Duodenal mucosa (tissue), 2 donors: Measurements from ENCODE around the gene GZMB.
A peak's percentile ranks its signal among the peaks of the same experiment; 100 is the strongest.

ENCODE experiments used
- H3K27ac ChIP-seq: one replicate; pipeline ENCODE4 v1.7.0; 2013; ENCODE audit warnings: low read depth, low read length
- H3K27me3 ChIP-seq, 2 donors: one replicate each; pipeline ENCODE4 v1.7.0; 2013; ENCODE audit warnings: low read length in 2 of 2, control low read depth in 1 of 2; ENCODE audit not compliant: insufficient read depth in 2 of 2, control insufficient read depth in 1 of 2
- H3K36me3 ChIP-seq, 2 donors: one replicate each; pipeline ENCODE4 v1.7.0; 2013; ENCODE audit warnings: low read length in 2 of 2, control low read depth in 1 of 2; ENCODE audit not compliant: insufficient read depth in 2 of 2, control insufficient read depth in 1 of 2
- H3K4me1 ChIP-seq, 2 donors: one replicate each; pipeline ENCODE4 v1.7.0; 2013; ENCODE audit warnings: low read length in 2 of 2, control low read depth in 1 of 2; ENCODE audit not compliant: insufficient read depth in 2 of 2, control insufficient read depth in 1 of 2
- H3K4me3 ChIP-seq, 2 donors: one replicate each; pipeline ENCODE4 v1.7.0; 2013; ENCODE audit warnings: low read length in 2 of 2, low read depth in 1 of 2
- H3K9ac ChIP-seq, 2 donors: one replicate each; pipeline ENCODE4 v1.7.0; 2013; ENCODE audit warnings: low read length in 2 of 2, low read depth in 1 of 2
- H3K9me3 ChIP-seq, 2 donors: one replicate each; pipeline ENCODE4 v1.7.0; 2013; ENCODE audit warnings: low read length in 2 of 2, control low read depth in 1 of 2; ENCODE audit not compliant: control insufficient read depth in 1 of 2

GZMB gene

GRCh38 chr14:24634158-24634557 is at the start of gene GZMB:
Gene GZMB, minus strand, starts transcription at chr14:24634190. Its CDS starts 30 bp downstream, at chr14:24634160.
- peaks cover 0 to 6% of the 10 kb centered on the region in 2 donors for H3K4me1 ChIP-seq
- no peak within 1 kb of the TSS for H3K4me3 ChIP-seq
- H3K27me3 ChIP-seq, result no peaks in the 10 kb centered on the region
- no peaks in the 10 kb centered on the region for H3K9me3 ChIP-seq
- no peaks in the 10 kb centered on the region for H3K36me3 ChIP-seq
- H3K27ac ChIP-seq, result no peak within 1 kb of the TSS
- no peak within 1 kb of the TSS for H3K9ac ChIP-seq

- no peaks in the 10 kb centered on the region for H3K4me1 ChIP-seq
- H3K4me3 ChIP-seq, result no peak overlapping the region
- H3K27ac ChIP-seq, result no peak overlapping the region
- peaks cover 0 to 4% of the 10 kb centered on the region in 2 donors for H3K27me3 ChIP-seq
- H3K9me3 ChIP-seq, result no peaks in the 10 kb centered on the region
- H3K36me3 ChIP-seq, result no peaks in the 10 kb centered on the region
- no peak overlapping the region for H3K9ac ChIP-seq
Measured at GRCh38 chr14:24681056-24681455, 47.1 kb upstream of the GZMB start.

- Histone ChIP-seq H3K36me3 (no peaks in the 10 kb centered on the region), H3K27ac (no peak overlapping the region), H3K4me3 (no peak overlapping the region), H3K27me3 (peaks cover 0 to 4% of the 10 kb centered on the region in 2 donors), H3K9ac (no peak overlapping the region), H3K9me3 (no peaks in the 10 kb centered on the region), H3K4me1 (no peaks in the 10 kb centered on the region)
Measured at GRCh38 chr14:24680516-24680915, 46.5 kb upstream of the GZMB start.

- Histone ChIP-seq H3K36me3 (no peaks in the 10 kb centered on the region), H3K27me3 (peaks cover 0 to 4% of the 10 kb centered on the region in 2 donors), H3K27ac (no peak overlapping the region), H3K9ac (no peak overlapping the region), H3K4me3 (no peak overlapping the region), H3K9me3 (no peaks in the 10 kb centered on the region), H3K4me1 (no peaks in the 10 kb centered on the region)
Measured at GRCh38 chr14:24679248-24679961, 45.4 kb upstream of the GZMB start.

GRCh38 chr14:24678801-24679247 is 44.8 kb upstream of the GZMB start:
- no peak overlapping the region for H3K27ac ChIP-seq

GRCh38 chr14:24677956-24678355 is 44.0 kb upstream of the GZMB start:
- H3K9me3 ChIP-seq, result no peaks in the 10 kb centered on the region
- H3K9ac ChIP-seq, result no peak overlapping the region
- no peak overlapping the region for H3K27ac ChIP-seq

More at GRCh38 chr14:24678801-24679247, 44.8 kb upstream of the GZMB start:
- Histone ChIP-seq H3K36me3 (no peaks in the 10 kb centered on the region), H3K4me1 (peaks cover 0 to 5% of the 10 kb centered on the region in 2 donors), H3K27me3 (peaks cover 0 to 4% of the 10 kb centered on the region in 2 donors), H3K4me3 (peak overlapping the region; percentile 38 to 61), H3K9ac (no peak overlapping the region), H3K9me3 (no peaks in the 10 kb centered on the region)

GRCh38 chr14:24674204-24674970 is 40.4 kb upstream of the GZMB start:
- H3K9ac ChIP-seq, result no peak overlapping the region
- no peaks in the 10 kb centered on the region for H3K9me3 ChIP-seq
- peak overlapping the region in 1 of 2 donors; percentile 11 for H3K4me3 ChIP-seq
- peaks cover 0 to 5% of the 10 kb centered on the region in 2 donors for H3K4me1 ChIP-seq
- H3K27me3 ChIP-seq, result no peaks in the 10 kb centered on the region
- no peaks in the 10 kb centered on the region for H3K36me3 ChIP-seq
- H3K27ac ChIP-seq, result no peak overlapping the region

More at GRCh38 chr14:24677956-24678355, 44.0 kb upstream of the GZMB start:
- Histone ChIP-seq H3K4me1 (peaks cover 0 to 5% of the 10 kb centered on the region in 2 donors), H3K36me3 (no peaks in the 10 kb centered on the region), H3K4me3 (no peak overlapping the region), H3K27me3 (peaks cover 0 to 4% of the 10 kb centered on the region in 2 donors)

- Histone ChIP-seq H3K4me1 (peaks cover 0 to 5% of the 10 kb centered on the region in 2 donors), H3K27ac (no peak overlapping the region), H3K4me3 (peak overlapping the region in 1 of 2 donors; percentile 11), H3K9ac (no peak overlapping the region), H3K36me3 (no peaks in the 10 kb centered on the region), H3K9me3 (no peaks in the 10 kb centered on the region), H3K27me3 (no peaks in the 10 kb centered on the region)
Measured at GRCh38 chr14:24673534-24674203, 39.7 kb upstream of the GZMB start.

GRCh38 chr14:24673059-24673458 is 39.1 kb upstream of the GZMB start:
- Histone ChIP-seq H3K9me3 (no peaks in the 10 kb centered on the region), H3K4me3 (peak overlapping the region in 1 of 2 donors; percentile 11), H3K27me3 (no peaks in the 10 kb centered on the region), H3K9ac (no peak overlapping the region), H3K36me3 (no peaks in the 10 kb centered on the region), H3K27ac (no peak overlapping the region), H3K4me1 (peaks cover 0 to 5% of the 10 kb centered on the region in 2 donors)

GRCh38 chr14:24670594-24670993 is 36.6 kb upstream of the GZMB start:
- no peaks in the 10 kb centered on the region for H3K9me3 ChIP-seq
- H3K9ac ChIP-seq, result no peak overlapping the region
- peaks cover 0 to 7% of the 10 kb centered on the region in 2 donors for H3K4me1 ChIP-seq
- no peaks in the 10 kb centered on the region for H3K36me3 ChIP-seq
- H3K27ac ChIP-seq, result no peak overlapping the region
- H3K27me3 ChIP-seq, result no peaks in the 10 kb centered on the region
- no peak overlapping the region for H3K4me3 ChIP-seq
